Psoas muscle (tissue), 8 donors: ENCODE data around the gene DSG3. TPM values are rescaled to one million over a fixed set of nuclear protein-coding genes. Genes with fewer than 3 reads are reported as not detected.

ENCODE experiments used
- ATAC-seq, 4 donors: fragments of 200-7000 bp; cut with Tn5 transposase; one replicate each; pipeline ENCODE4 v1.9.1; 2020; ENCODE audit warnings: moderate library complexity in 3 of 4, mild to moderate bottlenecking in 2 of 4
- DNase-seq, 2 donors: peaks; one replicate each; pipeline ENCODE4 v3.0.0-alpha.2; 2020
- H3K27ac ChIP-seq: fragments of 200-600 bp; one replicate; pipeline ENCODE4 v1.8.0; 2022
- H3K27me3 ChIP-seq, 3 donors: fragments of 200-600 bp in 1 of 3; one replicate each; pipeline versions ENCODE4 v1.6.1 to v1.8.0; 2013 to 2022; ENCODE audit warnings: low read length in 2 of 3, mild to moderate bottlenecking in 2 of 3, moderate library complexity in 1 of 3; ENCODE audit not compliant: insufficient read depth in 3 of 3
- H3K36me3 ChIP-seq, 2 donors: fragments of 200-600 bp in 1 of 2; one replicate each; pipeline versions ENCODE4 v1.6.1 to v1.8.0; 2013 to 2022; ENCODE audit warnings: low read depth in 1 of 2, mild to moderate bottlenecking in 1 of 2, moderate library complexity in 1 of 2; ENCODE audit not compliant: insufficient read depth in 1 of 2
- H3K4me1 ChIP-seq: fragments of 200-600 bp; one replicate; pipeline ENCODE4 v1.8.0; 2022
- H3K4me3 ChIP-seq: fragments of 200-600 bp; one replicate; pipeline ENCODE4 v1.8.0; 2022; ENCODE audit warnings: mild to moderate bottlenecking
- H3K9me3 ChIP-seq: fragments of 200-600 bp; one replicate; pipeline ENCODE4 v1.8.0; 2022
- CTCF ChIP-seq: fragments of 200-600 bp; IDR thresholded peaks from one replicate; pipeline ENCODE4 v1.8.0; 2022; ENCODE audit warnings: antibody characterized with exemption
- WGBS, 3 donors: extraction: QIAGEN DNeasy Blood & Tissue Kit; methylation state at CpG; one replicate each; pipeline versions ENCODE4 v1.1.6 to v1.1.7; 2013; 5-methylcytosine and 5-hydroxymethylcytosine counted together
- intact Hi-C, 2 donors: fragments of 100-400 bp; cut with DNase I; formaldehyde crosslinking; loops; one replicate each; pipeline versions ENCODE4 v1.11.0 to v1.14.2; 2022
- polyA plus RNA-seq, 3 donors: library from polyadenylated mRNA; stranded (reverse); fragments of 200-250 nt; gene quantifications; one replicate each; pipeline ENCODE4 v1.2.3, GENCODE V29; 2013
- total RNA-seq, 4 donors: library from RNA; stranded (reverse); fragmentation: NEBNext Ultra II Directional in 2 of 4; extraction: Animal tissue kit (Norgen Biotek cat#: 25700) in 2 of 4; gene quantifications; one replicate each; pipeline versions ENCODE4 v1.2.1 to v1.2.4, GENCODE V29; 2021 to 2023
- donor health status: healthy with polysubstance abuse.
- donor health status: DM: no; HTN: no; CAD: no; lungs with moderate emphysema.
- donor health status: Bipolar disorder and iron deficiency.
- donor health status: healthy.
- donor health status: DM: yes; HTN: yes; CAD: no.
- donor health status: DM: no; HTN: no; CAD: no.
- donor health status: DM: no; HTN: no; CAD: no.
- donor health status: DM: yes; HTN: yes; CAD: no.

The DSG3 gene
- total and polyA plus RNA-seq, 7 donors = under 0.01 to 0.04 (median 0.02) TPM; not detected in 3

- intact Hi-C loops = no loop called here
- Histone ChIP-seq H3K9me3 (no peaks in the 10 kb centered on the region), H3K27ac (no peak overlapping the region), H3K4me1 (no peaks in the 10 kb centered on the region), H3K36me3 (no peaks in the 10 kb centered on the region), H3K27me3 (peaks cover 0 to 8% (median 0%) of the 10 kb centered on the region in 3 donors), H3K4me3 (no peak overlapping the region)
- no peak for TF ChIP-seq CTCF
- 85 to 89% (median 86%) methylated on average over 9 of the region's 9 CpGs for WGBS, 3 donors
- no peak for ATAC-seq
- no peak for DNase-seq
Observed at GRCh38 chr18:31487246-31488015, 39.9 kb downstream of the DSG3 start.

- intact Hi-C loops = no loop called here
- H3K9me3 ChIP-seq = no peaks in the 10 kb centered on the region
- TF ChIP-seq CTCF = no peak
- no peak for ATAC-seq
- H3K4me3 ChIP-seq = no peak overlapping the region
- no peak overlapping the region for H3K27ac ChIP-seq
- peaks cover 0 to 8% (median 0%) of the 10 kb centered on the region in 3 donors for H3K27me3 ChIP-seq
- H3K4me1 ChIP-seq = no peaks in the 10 kb centered on the region
- DNase-seq = no peak
- 93 to 100% (median 95%) methylated on average over 1 of the region's 1 CpG for WGBS, 3 donors
- H3K36me3 ChIP-seq = no peaks in the 10 kb centered on the region
Observed at GRCh38 chr18:31489311-31489710, 41.8 kb downstream of the DSG3 start.

- no peaks in the 10 kb centered on the region for H3K9me3 ChIP-seq
- TF ChIP-seq CTCF = no peak
- no peaks in the 10 kb centered on the region for H3K36me3 ChIP-seq
- peaks cover 0 to 8% (median 0%) of the 10 kb centered on the region in 3 donors for H3K27me3 ChIP-seq
- 88 to 91% (median 88%) methylated on average over 1 of the region's 1 CpG for WGBS, 3 donors
- ATAC-seq (no peak), DNase-seq (no peak)
- intact Hi-C loops = no loop called here
- no peaks in the 10 kb centered on the region for H3K4me1 ChIP-seq
- H3K4me3 ChIP-seq = no peak overlapping the region
- H3K27ac ChIP-seq = no peak overlapping the region
Observed at GRCh38 chr18:31490387-31490786, 42.8 kb downstream of the DSG3 start.

GRCh38 chr18:31490833-31491232 lies 43.3 kb downstream of the DSG3 start:
- intact Hi-C loops = no loop called here
- Histone ChIP-seq H3K36me3 (no peaks in the 10 kb centered on the region), H3K27ac (no peak overlapping the region), H3K4me1 (no peaks in the 10 kb centered on the region), H3K27me3 (peaks cover 0 to 8% (median 0%) of the 10 kb centered on the region in 3 donors), H3K4me3 (no peak overlapping the region), H3K9me3 (no peaks in the 10 kb centered on the region)
- TF ChIP-seq CTCF = no peak
- ATAC-seq (no peak), DNase-seq (no peak)

- H3K27ac ChIP-seq = no peak overlapping the region
- H3K4me3 ChIP-seq = no peak overlapping the region
- no peak for TF ChIP-seq CTCF
- H3K36me3 ChIP-seq = no peaks in the 10 kb centered on the region
- no peak for DNase-seq
- H3K4me1 ChIP-seq = no peaks in the 10 kb centered on the region
- ATAC-seq = no peak
- peaks cover 0 to 8% (median 0%) of the 10 kb centered on the region in 3 donors for H3K27me3 ChIP-seq
- H3K9me3 ChIP-seq = no peaks in the 10 kb centered on the region
- intact Hi-C loops = no loop called here
Observed at GRCh38 chr18:31491586-31491985, 44.0 kb downstream of the DSG3 start.
